HEK293T (cell line): ENCODE data around the gene SMCO2.

ENCODE experiments used
- ARNT ChIP-seq: fragments of 450-650 bp; IDR thresholded peaks from 2 replicates; pipeline ENCODE4 v1.6.1; 2017; ENCODE audit warnings: mild to moderate bottlenecking
- BHLHE40 ChIP-seq: fragments of 450-650 bp; IDR thresholded peaks from 2 replicates; pipeline ENCODE4 v1.6.1; 2016; ENCODE audit warnings: mild to moderate bottlenecking, moderate library complexity, borderline replicate concordance
- CTBP1 ChIP-seq: fragments of 450-650 bp; IDR thresholded peaks from 2 replicates; pipeline ENCODE4 v1.6.1; 2016; ENCODE audit warnings: borderline replicate concordance
- ELF4 ChIP-seq: fragments of 450-650 bp; IDR thresholded peaks from 2 replicates; pipeline ENCODE4 v1.6.1; 2017; ENCODE audit warnings: antibody characterized with exemption
- FOXA1 ChIP-seq: fragments of 450-650 bp; IDR thresholded peaks from 2 replicates; pipeline ENCODE4 v1.6.1; 2016; ENCODE audit warnings: mild to moderate bottlenecking
- FOXK2 ChIP-seq: fragments of 450-650 bp; IDR thresholded peaks from 2 replicates; pipeline ENCODE4 v1.6.1; 2016; ENCODE audit warnings: mild to moderate bottlenecking
- FOXM1 ChIP-seq: fragments of 450-650 bp; IDR thresholded peaks from 2 replicates; pipeline ENCODE4 v1.6.1; 2017; ENCODE audit warnings: mild to moderate bottlenecking, borderline replicate concordance
- HDGF ChIP-seq: fragments of 450-650 bp; IDR thresholded peaks from 2 replicates; pipeline ENCODE4 v1.6.1; 2017; ENCODE audit warnings: antibody characterized with exemption, borderline replicate concordance
- L3MBTL2 ChIP-seq: fragments of 450-650 bp; conservative IDR thresholded peaks from 2 replicates; pipeline ENCODE4 v1.6.1; 2016; ENCODE audit warnings: mild to moderate bottlenecking
- LEF1 ChIP-seq: fragments of 450-650 bp; IDR thresholded peaks from 2 replicates; pipeline ENCODE4 v1.6.1; 2017; ENCODE audit warnings: mild to moderate bottlenecking, borderline replicate concordance
- SP1 ChIP-seq: fragments of 450-650 bp; IDR thresholded peaks from 2 replicates; pipeline ENCODE4 v1.6.1; 2017
- SUZ12 ChIP-seq: fragments of 450-650 bp; IDR thresholded peaks from 2 replicates; pipeline ENCODE4 v1.6.1; 2016; ENCODE audit warnings: mild to moderate bottlenecking
- TARDBP ChIP-seq: fragments of 450-650 bp; IDR thresholded peaks from 2 replicates; pipeline ENCODE4 v1.6.1; 2016
- ZNF384 ChIP-seq: fragments of 450-650 bp; IDR thresholded peaks from 2 replicates; pipeline ENCODE4 v1.6.1; 2016

DNA sequence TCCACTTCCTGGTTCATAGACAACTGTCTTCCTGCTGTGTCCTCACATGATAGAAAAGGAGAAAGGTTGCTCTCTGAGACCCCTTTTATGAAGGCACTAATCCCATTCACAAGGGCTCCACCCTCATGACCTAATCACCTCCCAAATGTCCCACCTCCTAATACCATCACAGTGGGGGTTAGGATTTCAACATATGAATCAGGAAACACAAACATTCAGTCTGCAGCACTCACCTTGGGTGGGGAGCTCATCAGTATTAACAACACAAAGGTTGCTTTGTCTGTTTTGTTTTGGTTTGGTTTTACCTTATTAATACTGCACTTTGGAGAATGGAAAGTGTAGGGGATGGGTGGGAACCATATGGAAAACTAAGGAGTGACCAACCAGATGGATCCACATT is 10.5 kb upstream of the SMCO2 start:
- TF ChIP-seq L3MBTL2, result no peak
- TF ChIP-seq FOXK2, result no peak
- TF ChIP-seq TARDBP, result no peak
- TF ChIP-seq CTBP1, result no peak
- no peak for TF ChIP-seq ARNT
- TF ChIP-seq FOXA1, result no peak
- TF ChIP-seq LEF1, result no peak
- TF ChIP-seq ELF4, result no peak
- TF ChIP-seq SP1, result no peak
- TF ChIP-seq ZNF384, result no peak
- TF ChIP-seq FOXM1, result no peak
- no peak for TF ChIP-seq BHLHE40
- no peak for TF ChIP-seq HDGF
- no peak for TF ChIP-seq SUZ12
